OCI-LY3 (cell line): ENCODE measurements around the gene SAMM50.

Source experiments
- EZH2phosphoT487 ChIP-seq: fragments of 200-600 bp; shearing (Covaris generic); IDR thresholded peaks from 2 replicates; pipeline ENCODE4 v1.6.1; 2018; ENCODE audit warnings: antibody characterized with exemption, mixed run types, low read depth
- TF ChIP-seq, protein P1 (sequence below): fragments of 200-600, 300-600 bp; sonication (generic); IDR thresholded peaks from 2 replicates; pipeline ENCODE4 v1.5.1; 2014; ENCODE audit warnings: antibody characterized with exemption, low read length, low read depth

GRCh38 chr22:43967069-43967468, 11.8 kb downstream of the SAMM50 start:
- TF ChIP-seq, protein P1, sequence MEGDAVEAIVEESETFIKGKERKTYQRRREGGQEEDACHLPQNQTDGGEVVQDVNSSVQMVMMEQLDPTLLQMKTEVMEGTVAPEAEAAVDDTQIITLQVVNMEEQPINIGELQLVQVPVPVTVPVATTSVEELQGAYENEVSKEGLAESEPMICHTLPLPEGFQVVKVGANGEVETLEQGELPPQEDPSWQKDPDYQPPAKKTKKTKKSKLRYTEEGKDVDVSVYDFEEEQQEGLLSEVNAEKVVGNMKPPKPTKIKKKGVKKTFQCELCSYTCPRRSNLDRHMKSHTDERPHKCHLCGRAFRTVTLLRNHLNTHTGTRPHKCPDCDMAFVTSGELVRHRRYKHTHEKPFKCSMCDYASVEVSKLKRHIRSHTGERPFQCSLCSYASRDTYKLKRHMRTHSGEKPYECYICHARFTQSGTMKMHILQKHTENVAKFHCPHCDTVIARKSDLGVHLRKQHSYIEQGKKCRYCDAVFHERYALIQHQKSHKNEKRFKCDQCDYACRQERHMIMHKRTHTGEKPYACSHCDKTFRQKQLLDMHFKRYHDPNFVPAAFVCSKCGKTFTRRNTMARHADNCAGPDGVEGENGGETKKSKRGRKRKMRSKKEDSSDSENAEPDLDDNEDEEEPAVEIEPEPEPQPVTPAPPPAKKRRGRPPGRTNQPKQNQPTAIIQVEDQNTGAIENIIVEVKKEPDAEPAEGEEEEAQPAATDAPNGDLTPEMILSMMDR, result no peak
- no peak for TF ChIP-seq EZH2phosphoT487
